HG03175 (cell line): ENCODE data around the gene PKM.
"Not testable (repeated sequence)": the region's sequence is repeated elsewhere in the genome, so short reads cannot be mapped to it uniquely, and the experiment has no call there.

Experiments
- ATAC-seq: cut with Tn5 transposase; IDR thresholded peaks from one replicate; pipeline ENCODE4 v1.9.1; 2021; ENCODE audit warnings: mild to moderate bottlenecking, moderate library complexity; ENCODE audit not compliant: unreplicated experiment

PKM gene

GRCh38 chr15:72179950-72180581, 50.9 kb downstream of the PKM start:
- ATAC-seq = no peak

- ATAC-seq = no peak
Measured at GRCh38 chr15:72178976-72179585, 51.9 kb downstream of the PKM start.

- no peak for ATAC-seq
Measured at GRCh38 chr15:72176743-72177142, 54.2 kb downstream of the PKM start.

- no peak for ATAC-seq
Measured at GRCh38 chr15:72176159-72176558, 54.8 kb downstream of the PKM start.

- ATAC-seq = no peak
Measured at GRCh38 chr15:72175186-72176044, 55.6 kb downstream of the PKM start.

GRCh38 chr15:72174551-72175165, 56.3 kb downstream of the PKM start:
- no peak for ATAC-seq

GRCh38 chr15:72173864-72174550, 57.0 kb downstream of the PKM start:
- ATAC-seq = no peak

- no peak for ATAC-seq
Measured at GRCh38 chr15:72173401-72173800, 57.6 kb downstream of the PKM start.

- no peak for ATAC-seq
Measured at GRCh38 chr15:72172796-72173195, 58.2 kb downstream of the PKM start.

GRCh38 chr15:72171978-72172377, 59.0 kb downstream of the PKM start:
- not testable (repeated sequence) for ATAC-seq

- ATAC-seq = no peak
Measured at GRCh38 chr15:72170691-72171090, 60.3 kb downstream of the PKM start.

GRCh38 chr15:72169921-72170611, 60.9 kb downstream of the PKM start:
- ATAC-seq = no peak

- ATAC-seq = no peak
Measured at GRCh38 chr15:72169236-72169920, 61.6 kb downstream of the PKM start.

GRCh38 chr15:72168808-72169190, 62.2 kb downstream of the PKM start:
- no peak for ATAC-seq

GRCh38 chr15:72168131-72168807, 62.7 kb downstream of the PKM start:
- ATAC-seq = no peak

GRCh38 chr15:72167445-72167844, 63.5 kb downstream of the PKM start:
- ATAC-seq = no peak

- ATAC-seq = no peak
Measured at GRCh38 chr15:72166716-72167417, 64.1 kb downstream of the PKM start.

GRCh38 chr15:72163719-72164118, 67.3 kb downstream of the PKM start:
- ATAC-seq = no peak

GRCh38 chr15:72162569-72162968, 68.4 kb downstream of the PKM start:
- no peak for ATAC-seq
